Renal pelvis (tissue), 4 donors: Measurements from ENCODE around the gene PKNOX1. TPM values are rescaled to one million over a fixed set of nuclear protein-coding genes. Genes with fewer than 3 reads are reported as not detected.
"Not testable (repeated sequence)": the region's sequence is repeated elsewhere in the genome, so short reads cannot be mapped to it uniquely, and the experiment has no call there.

Source experiments
- DNase-seq: peaks from one replicate; pipeline ENCODE4 v3.0.0-alpha.2; 2013
- polyA plus RNA-seq, 3 donors: library from polyadenylated mRNA; unstranded; fragments of 120-200 nt; gene quantifications; one replicate each; pipeline ENCODE4 v1.2.1, GENCODE V29; 2013; ENCODE audit not compliant: insufficient read length in 3 of 3

The PKNOX1 gene
- polyA plus RNA-seq, 3 donors: 24.9 to 30.2 (median 28.8) TPM

DNA sequence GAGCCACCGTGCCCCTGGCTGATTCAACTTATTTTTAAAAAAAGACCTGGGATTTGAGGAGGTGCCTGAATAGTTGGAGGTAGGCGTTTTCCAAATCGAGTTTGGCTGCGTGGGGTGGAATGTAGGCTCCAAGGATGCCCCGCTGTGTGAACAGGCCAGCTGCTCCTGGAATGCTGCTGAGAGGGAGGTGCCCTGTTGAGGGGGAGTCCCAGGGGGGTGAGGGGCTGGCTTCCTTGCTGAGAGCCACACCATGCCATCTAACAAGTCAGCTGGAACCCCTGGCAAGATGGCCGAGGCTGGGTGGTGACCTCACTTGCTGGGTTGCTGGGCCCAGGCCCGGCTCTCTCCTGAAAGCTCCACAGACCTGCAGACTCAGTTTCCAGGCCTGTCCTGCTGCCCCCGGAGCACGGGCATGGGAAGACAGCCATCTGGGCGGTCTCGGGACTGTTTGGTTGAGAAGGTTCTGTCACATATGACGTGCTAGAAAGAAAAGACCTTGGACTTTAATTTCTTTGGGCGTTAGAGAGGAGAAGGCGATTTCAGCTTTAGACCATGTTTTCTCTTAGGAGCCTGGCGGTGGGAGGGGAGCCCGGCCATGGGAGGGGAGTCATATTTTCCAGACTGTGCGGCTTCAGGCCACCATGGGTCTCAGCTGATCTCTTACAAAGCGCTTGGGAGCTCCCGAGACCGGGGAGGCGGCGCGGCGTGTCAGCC, 108.4 kb downstream of the PKNOX1 start:
- not testable (repeated sequence) for DNase-seq

Other genes starting within 250 kb of the PKNOX1 start
- 10 to 100 TPM; 12.0 to 17.5 (median 13.9) TPM for gene WDR4, start 95.0 kb upstream of the PKNOX1 start, polyA plus RNA-seq
- gene NDUFV3, start 81.3 kb upstream of the PKNOX1 start, polyA plus RNA-seq: 10 to 100 TPM; 32.5 to 52.6 (median 51.1) TPM
- gene ERVH48-1, start 48.9 kb upstream of the PKNOX1 start, polyA plus RNA-seq: 1 to 10 TPM in 1 of 3 donors, under 1 TPM in 2; 0.20 to 2.4 (median 0.92) TPM
- gene CBS, start 101.3 kb downstream of the PKNOX1 start, polyA plus RNA-seq: 10 to 100 TPM; 12.0 to 56.1 (median 55.5) TPM
- 10 to 100 TPM; 24.8 to 55.3 (median 55.2) TPM for gene U2AF1, start 133.0 kb downstream of the PKNOX1 start, polyA plus RNA-seq
- gene CRYAA, start 194.4 kb downstream of the PKNOX1 start, polyA plus RNA-seq: not detected